WERI-Rb-1 (cell line): Measurements from ENCODE around the gene SHISA8.

Source experiments
- DNase-seq: peaks from one replicate; pipeline ENCODE4 v3.0.0-alpha.2; 2020
- H3K27ac ChIP-seq: fragments of 250-450 bp; sonication (Bioruptor Pico); 2 replicates; pipeline ENCODE4 v1.5.1; 2020; ENCODE audit warnings: mild to moderate bottlenecking, moderate library complexity
- H3K27me3 ChIP-seq: fragments of 250-450 bp; sonication (Bioruptor Pico); 2 replicates; pipeline ENCODE4 v1.5.1; 2021; ENCODE audit warnings: mild to moderate bottlenecking, low read depth, moderate library complexity; ENCODE audit not compliant: insufficient read depth, severe bottlenecking
- H3K36me3 ChIP-seq: fragments of 250-450 bp; sonication (Bioruptor Pico); 2 replicates; pipeline ENCODE4 v1.5.1; 2020; ENCODE audit warnings: mild to moderate bottlenecking, moderate library complexity
- H3K4me3 ChIP-seq: 2 replicates; pipeline ENCODE4 v1.5.1; 2011; ENCODE audit warnings: low read depth, mild to moderate bottlenecking, control low read depth, low read length
- H3K9me3 ChIP-seq: fragments of 250-450 bp; sonication (Bioruptor Pico); 2 replicates; pipeline ENCODE4 v1.5.1; 2021; ENCODE audit warnings: mild to moderate bottlenecking, moderate library complexity; ENCODE audit not compliant: severe bottlenecking
- TF ChIP-seq, protein P1 (sequence below): IDR thresholded peaks from 2 replicates; pipeline ENCODE4 v1.5.1; 2011; ENCODE audit warnings: low read depth, mild to moderate bottlenecking, control low read depth, inconsistent platforms, low read length

The SHISA8 gene

DNA sequence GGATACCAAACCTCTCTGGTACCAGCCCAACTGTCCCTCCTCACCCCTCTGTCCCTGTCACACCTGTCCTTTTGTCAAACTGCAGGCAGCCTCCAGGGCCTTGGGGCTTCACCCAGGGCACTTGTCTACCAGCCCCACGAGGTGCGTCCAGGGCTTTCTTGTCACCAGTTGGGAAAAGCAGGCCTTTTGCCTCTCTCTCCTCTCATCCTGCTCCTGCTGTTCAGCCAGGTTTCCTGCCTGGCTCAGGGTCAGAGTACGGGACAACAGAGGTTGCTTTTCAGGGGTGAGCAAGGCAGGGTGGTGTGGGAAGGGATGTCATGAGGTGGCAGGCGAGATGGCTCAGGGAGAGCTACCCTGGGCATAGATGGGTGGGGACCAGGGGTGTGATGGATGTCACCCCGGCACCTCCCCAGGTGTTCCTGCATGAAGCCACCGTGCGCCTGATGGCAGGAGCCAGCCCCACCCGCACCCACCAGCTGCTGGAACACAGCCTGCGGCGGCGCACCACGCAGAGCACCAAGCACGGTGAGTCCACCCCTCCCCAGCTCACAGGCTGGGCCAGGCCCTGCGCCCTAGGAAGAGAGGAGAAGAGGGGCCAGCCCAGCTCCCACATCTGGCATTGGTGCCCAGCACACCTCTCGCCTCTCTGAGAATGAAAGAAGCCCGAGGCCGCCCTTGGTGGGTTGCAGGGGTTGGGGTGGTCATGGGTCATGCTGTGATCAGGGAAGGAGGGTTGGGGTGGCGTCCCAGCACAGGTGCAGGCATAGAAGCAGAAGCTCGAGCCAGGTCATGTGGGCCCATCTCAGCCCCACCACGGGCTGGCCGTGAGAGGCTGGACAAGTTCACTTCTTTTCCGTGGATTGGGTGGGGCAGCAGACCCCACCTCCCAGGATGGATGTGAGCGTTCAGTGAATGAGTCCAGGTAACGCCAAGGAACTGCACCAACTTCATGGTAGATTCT, 10.1 kb downstream of the SHISA8 start:
- no peaks in the 10 kb centered on the region for H3K9me3 ChIP-seq
- no peaks in the 10 kb centered on the region for H3K27me3 ChIP-seq
- TF ChIP-seq, protein P1, sequence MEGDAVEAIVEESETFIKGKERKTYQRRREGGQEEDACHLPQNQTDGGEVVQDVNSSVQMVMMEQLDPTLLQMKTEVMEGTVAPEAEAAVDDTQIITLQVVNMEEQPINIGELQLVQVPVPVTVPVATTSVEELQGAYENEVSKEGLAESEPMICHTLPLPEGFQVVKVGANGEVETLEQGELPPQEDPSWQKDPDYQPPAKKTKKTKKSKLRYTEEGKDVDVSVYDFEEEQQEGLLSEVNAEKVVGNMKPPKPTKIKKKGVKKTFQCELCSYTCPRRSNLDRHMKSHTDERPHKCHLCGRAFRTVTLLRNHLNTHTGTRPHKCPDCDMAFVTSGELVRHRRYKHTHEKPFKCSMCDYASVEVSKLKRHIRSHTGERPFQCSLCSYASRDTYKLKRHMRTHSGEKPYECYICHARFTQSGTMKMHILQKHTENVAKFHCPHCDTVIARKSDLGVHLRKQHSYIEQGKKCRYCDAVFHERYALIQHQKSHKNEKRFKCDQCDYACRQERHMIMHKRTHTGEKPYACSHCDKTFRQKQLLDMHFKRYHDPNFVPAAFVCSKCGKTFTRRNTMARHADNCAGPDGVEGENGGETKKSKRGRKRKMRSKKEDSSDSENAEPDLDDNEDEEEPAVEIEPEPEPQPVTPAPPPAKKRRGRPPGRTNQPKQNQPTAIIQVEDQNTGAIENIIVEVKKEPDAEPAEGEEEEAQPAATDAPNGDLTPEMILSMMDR: no peak
- H3K27ac ChIP-seq: no peak overlapping the region
- no peak for DNase-seq
- no peak overlapping the region for H3K4me3 ChIP-seq
- peaks cover 62% of the 10 kb centered on the region for H3K36me3 ChIP-seq

DNA sequence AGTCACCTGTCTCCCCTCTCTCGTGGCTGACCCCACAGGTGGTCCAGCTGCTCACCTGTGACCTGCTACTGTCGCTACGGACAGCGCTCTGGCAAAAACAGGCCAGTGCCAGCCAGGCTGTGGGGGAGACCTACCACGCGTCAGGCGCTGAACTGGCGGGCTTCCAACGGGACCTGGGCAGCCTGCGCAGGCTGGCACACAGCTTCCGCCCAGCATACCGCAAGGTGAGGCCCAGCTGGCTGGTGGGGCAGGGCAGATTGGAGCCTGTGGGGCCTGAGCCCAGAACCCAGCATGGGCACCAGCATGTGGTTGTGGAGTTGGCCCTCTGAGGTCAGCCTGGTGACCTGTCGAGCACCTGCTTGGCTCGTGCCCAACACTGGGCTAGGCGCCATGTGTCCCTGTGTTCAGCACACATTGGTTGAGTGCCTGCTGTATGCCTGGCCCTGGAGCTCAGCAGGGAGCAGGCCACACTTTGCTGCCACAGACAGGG, 11.9 kb downstream of the SHISA8 start:
- TF ChIP-seq, protein P1: no peak
- DNase-seq: no peak
- Histone ChIP-seq H3K27me3 (no peaks in the 10 kb centered on the region), H3K36me3 (peaks cover 79% of the 10 kb centered on the region), H3K4me3 (no peak overlapping the region), H3K27ac (no peak overlapping the region), H3K9me3 (no peaks in the 10 kb centered on the region)

GRCh38 chr22:41902016-41902415, 12.9 kb downstream of the SHISA8 start:
- H3K36me3 ChIP-seq: peaks cover 85% of the 10 kb centered on the region
- H3K27me3 ChIP-seq: no peaks in the 10 kb centered on the region
- no peak for DNase-seq
- no peaks in the 10 kb centered on the region for H3K9me3 ChIP-seq
- TF ChIP-seq, protein P1: no peak
- no peak overlapping the region for H3K27ac ChIP-seq
- no peak overlapping the region for H3K4me3 ChIP-seq

GRCh38 chr22:41900652-41901312, 14.1 kb downstream of the SHISA8 start:
- TF ChIP-seq, protein P1: no peak
- H3K36me3 ChIP-seq: peaks cover 90% of the 10 kb centered on the region
- DNase-seq: no peak
- no peaks in the 10 kb centered on the region for H3K27me3 ChIP-seq
- no peaks in the 10 kb centered on the region for H3K9me3 ChIP-seq
- H3K27ac ChIP-seq: no peak overlapping the region
- H3K4me3 ChIP-seq: no peak overlapping the region

GRCh38 chr22:41899992-41900651, 14.8 kb downstream of the SHISA8 start:
- Histone ChIP-seq H3K9me3 (no peaks in the 10 kb centered on the region), H3K36me3 (peaks cover 87% of the 10 kb centered on the region), H3K27me3 (no peaks in the 10 kb centered on the region), H3K4me3 (no peak overlapping the region), H3K27ac (no peak overlapping the region)
- TF ChIP-seq, protein P1: no peak
- no peak for DNase-seq
